Activated CD4-positive, alpha-beta T cell treated with anti-CD3 and anti-CD28 coated beads, Interleukin-2, amount 50 U/mL, for 4 hours (primary cell): ENCODE results near the gene GAS6.
"Not testable (repeated sequence)": the region's sequence is repeated elsewhere in the genome, so short reads cannot be mapped to it uniquely, and the experiment has no call there.

ENCODE experiments used
- DNase-seq, 2 experiments: peaks; one replicate each; pipeline ENCODE4 v3.0.0-alpha.2; 2020

Gene GAS6

GRCh38 chr13:113804017-113804702 is 59.7 kb downstream of the GAS6 start:
- no peak for DNase-seq

GRCh38 chr13:113803409-113804016 is 60.4 kb downstream of the GAS6 start:
- DNase-seq = no peak

DNA sequence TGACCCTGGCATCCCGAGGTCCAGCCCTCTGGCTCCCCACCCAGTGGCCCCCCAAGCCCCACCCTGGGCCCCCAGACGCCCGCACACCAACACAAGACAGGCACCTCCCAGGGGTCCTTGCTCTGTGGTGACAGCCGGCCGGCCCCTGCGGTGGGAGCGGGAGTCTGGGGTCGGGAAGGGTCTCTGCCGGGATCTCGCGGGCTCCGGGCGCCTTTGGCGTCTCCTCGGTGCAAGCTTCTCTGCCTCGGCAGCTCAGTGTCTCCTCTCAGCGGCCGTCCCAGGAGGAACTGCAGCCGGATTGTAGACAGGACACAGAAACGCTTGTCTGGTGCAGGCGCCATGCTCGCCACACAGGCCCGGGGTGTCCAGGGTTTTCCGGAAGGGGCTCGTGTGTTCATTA is 61.1 kb downstream of the GAS6 start:
- DNase-seq = no peak

DNA sequence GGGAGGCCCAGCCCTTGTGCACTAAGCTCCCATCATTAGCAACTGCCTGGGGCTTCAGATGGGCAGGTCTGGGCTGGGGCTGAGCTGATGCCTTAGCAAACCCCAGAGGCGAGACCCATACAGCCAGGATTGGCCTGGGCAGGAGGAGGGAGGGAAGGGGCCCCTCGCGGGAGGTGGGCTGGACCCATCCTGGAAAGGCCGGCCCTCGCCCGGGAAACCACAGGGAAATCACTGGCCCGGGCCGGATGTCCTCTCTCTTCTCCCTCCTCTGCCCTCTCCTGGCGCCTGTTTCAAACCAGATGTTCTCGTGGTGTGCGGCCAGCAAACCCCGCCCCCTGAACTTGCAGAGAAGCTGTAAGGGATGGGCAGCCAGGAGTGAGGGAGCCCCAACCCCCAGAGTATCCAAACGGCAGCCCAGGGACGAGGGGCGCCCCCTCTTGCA is 61.8 kb downstream of the GAS6 start:
- no peak for DNase-seq

GRCh38 chr13:113801289-113801961 is 62.5 kb downstream of the GAS6 start:
- DNase-seq = no peak

GRCh38 chr13:113800576-113800926 is 63.3 kb downstream of the GAS6 start:
- DNase-seq = no peak

DNA sequence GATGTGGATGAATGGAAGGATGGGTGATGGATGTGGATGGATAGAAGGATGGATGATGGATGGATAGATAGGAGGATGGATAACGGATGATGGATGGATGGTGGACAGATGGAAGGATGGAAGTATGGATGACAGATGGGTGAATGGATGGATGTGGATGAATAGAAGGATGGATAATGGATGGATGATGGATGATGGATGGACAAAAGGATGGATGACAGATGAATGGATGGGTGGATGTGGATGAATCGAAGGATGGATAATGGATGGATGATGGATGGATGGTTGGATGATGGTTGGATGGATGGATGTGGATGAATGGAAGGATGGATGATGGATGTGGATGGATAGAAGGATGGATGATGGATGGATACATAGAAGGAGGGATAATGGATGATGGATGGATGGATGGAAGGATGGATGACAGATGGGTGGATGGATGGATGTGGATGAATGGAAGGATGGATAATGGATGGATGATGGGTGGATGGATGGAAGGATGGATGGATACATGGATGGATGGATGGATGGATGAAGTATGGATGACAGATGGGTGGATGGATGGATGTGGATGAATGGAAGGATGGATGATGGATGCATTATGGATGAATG is 65.6 kb downstream of the GAS6 start:
- DNase-seq = no peak

- DNase-seq = no peak
These were observed 66.8 kb downstream of the GAS6 start for GRCh38 chr13:113796964-113797676.

- no peak for DNase-seq
These were observed 67.5 kb downstream of the GAS6 start for GRCh38 chr13:113796211-113796963.

GRCh38 chr13:113795362-113795761 is 68.5 kb downstream of the GAS6 start:
- not testable (repeated sequence) for DNase-seq

DNA sequence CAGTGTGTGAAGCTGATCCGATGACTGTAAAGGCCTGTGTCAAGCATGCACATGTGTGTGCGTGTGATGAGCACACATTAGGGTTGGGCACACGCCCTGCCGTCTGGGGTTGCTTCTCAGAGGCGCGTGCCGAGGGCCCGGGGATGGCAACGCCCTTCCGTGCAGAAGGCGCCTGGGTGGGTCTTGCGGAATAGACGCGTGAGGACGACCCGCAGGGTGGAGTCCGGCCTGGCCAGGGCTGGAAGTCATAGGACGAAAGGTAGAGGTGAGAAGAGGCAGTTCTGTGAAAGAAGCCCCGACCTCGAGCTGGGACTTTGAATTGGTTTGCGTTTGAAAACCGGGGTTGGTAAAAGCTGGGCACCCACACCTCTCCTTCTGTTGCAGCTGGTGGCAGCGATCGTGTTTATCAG is 69.1 kb downstream of the GAS6 start:
- no peak for DNase-seq

- no peak for DNase-seq
These were observed 69.8 kb downstream of the GAS6 start for GRCh38 chr13:113794086-113794485.

- DNase-seq = no peak
These were observed 70.2 kb downstream of the GAS6 start for GRCh38 chr13:113793718-113794085.

DNA sequence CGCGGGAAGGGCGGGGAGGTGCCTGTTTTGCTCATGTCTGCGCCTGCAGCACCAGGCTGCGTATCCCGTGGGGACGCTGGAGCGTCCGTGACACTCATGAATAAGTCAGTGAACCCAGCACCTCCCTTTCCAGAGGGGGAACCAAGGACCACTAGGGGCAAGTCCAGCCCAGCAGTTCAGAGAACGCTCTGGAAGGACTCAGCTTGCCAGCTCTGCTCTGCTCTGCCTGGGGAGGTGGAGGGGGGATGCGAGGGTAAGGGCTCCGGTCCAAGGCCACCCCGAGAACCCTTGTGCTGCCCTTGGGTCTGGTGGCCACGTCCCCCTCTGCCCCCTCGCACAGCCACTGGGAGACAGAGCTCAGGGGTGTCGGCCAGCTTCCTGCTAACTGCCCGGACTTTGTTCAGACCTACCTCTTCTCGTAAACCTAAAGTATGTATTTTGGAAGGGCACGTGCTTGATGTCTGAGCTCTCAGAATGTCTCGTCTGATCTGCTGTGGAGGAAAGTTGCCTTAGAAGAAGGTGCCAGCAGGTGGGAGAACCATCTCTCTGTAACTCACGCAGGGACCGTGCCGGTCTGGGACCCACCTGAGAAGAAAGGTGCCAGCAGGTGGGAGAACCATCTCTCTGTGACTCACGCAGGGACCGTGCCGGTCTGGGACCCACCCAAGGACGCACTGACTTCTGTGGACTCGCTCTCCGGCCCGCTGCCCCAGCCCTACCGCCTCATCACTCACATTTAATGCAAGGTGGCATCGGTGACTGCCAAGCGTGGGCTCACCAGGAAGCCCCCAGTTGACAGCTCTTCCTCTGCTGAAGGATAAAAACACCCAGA is 70.8 kb downstream of the GAS6 start:
- no peak for DNase-seq

GRCh38 chr13:113792236-113792770 is 71.6 kb downstream of the GAS6 start:
- DNase-seq = no peak

DNA sequence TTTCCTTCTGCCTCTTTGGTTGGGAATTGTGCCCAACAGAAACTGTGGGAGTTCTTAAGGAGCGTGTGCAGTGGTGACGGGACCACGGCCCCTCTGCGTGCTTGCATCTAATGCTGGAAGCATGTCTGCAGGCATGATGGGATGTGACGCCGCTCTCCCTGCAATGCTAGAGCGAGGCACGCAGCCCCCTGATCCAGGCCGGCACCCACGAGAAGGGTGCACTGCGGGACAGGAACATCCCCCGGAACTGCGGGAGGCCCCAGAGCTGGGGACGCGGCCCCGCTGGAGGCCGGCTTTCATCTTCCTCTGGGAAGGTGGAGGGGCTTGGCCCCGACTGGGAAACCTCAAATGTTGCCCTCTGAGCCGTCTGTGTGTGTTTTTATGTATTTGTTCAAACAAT is 72.1 kb downstream of the GAS6 start:
- no peak for DNase-seq

DNA sequence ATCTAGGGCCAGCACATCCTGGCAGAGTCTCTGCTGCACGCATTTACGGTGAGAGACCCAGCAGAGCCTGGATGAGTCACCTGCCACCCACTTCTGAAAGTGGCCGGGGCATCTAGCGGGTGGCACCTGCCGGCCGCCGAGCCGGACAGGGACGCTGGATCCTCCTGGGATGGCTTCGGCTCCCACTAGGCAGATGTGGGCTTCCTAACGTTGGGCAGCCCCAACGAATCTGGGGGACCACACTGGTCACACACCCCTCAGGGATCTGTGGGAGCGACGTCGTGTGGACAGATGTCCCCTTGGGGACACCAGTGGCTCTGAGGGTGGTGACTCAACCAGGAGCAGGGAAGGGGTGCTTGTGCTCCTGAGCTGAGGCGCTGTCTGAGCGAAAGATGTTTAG is 72.7 kb downstream of the GAS6 start:
- DNase-seq = no peak

- DNase-seq = not testable (repeated sequence)
These were observed 73.9 kb downstream of the GAS6 start for GRCh38 chr13:113789931-113790330.

GRCh38 chr13:113789167-113789566 is 74.7 kb downstream of the GAS6 start:
- no peak for DNase-seq

- no peak for DNase-seq
These were observed 75.3 kb downstream of the GAS6 start for GRCh38 chr13:113788413-113789135.

DNA sequence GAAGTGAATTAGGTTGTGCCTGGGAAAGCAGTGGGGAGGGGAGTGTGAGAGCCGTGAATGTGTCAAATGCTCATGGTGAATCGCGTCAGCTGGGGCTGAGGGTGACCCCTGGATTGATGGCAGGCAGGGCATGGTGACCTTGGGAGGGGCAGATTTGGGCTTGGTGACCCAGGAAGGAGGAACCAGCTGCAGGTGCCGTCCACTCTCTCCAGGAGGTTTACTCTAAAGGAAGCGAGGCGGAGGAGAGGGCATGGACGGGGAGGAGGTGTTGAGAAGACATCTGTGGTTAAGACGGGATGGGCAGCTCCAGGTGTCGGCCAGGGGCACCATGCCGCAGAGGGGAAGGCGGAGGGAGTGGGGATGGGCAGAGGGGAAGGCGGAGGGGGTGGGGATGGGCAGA is 76.2 kb downstream of the GAS6 start:
- DNase-seq = no peak
